ENCODE data around the gene P2RY6.
A peak's percentile ranks its signal among the peaks of the same experiment; 100 is the strongest.

DNA sequence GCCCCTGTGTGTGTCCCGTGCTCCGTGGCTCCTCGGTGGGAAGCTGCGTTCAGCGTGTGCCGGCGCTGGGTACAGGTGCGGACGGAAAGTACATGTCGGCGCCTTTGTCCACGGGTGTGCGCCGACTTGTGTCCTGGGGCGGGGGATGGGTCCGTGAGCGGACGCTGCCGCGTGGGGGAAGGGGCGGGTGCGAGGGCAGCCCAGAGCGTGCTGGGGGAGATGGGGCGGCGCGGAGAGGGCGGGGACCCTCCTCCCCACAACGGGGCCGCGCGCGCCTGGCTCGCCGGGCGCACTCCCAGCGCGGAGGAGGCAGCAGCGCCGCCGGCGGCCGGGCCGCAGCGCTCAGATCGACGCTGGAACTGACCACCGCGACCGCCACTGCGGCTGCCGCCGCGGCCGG, 70.5 kb downstream of the P2RY6 start:
- TF ChIP-seq TAF1 (IDR thresholded peaks at IDR 0.05; ENCODE audit: low read depth, low read length) = no peak
- TF ChIP-seq, protein P1, sequence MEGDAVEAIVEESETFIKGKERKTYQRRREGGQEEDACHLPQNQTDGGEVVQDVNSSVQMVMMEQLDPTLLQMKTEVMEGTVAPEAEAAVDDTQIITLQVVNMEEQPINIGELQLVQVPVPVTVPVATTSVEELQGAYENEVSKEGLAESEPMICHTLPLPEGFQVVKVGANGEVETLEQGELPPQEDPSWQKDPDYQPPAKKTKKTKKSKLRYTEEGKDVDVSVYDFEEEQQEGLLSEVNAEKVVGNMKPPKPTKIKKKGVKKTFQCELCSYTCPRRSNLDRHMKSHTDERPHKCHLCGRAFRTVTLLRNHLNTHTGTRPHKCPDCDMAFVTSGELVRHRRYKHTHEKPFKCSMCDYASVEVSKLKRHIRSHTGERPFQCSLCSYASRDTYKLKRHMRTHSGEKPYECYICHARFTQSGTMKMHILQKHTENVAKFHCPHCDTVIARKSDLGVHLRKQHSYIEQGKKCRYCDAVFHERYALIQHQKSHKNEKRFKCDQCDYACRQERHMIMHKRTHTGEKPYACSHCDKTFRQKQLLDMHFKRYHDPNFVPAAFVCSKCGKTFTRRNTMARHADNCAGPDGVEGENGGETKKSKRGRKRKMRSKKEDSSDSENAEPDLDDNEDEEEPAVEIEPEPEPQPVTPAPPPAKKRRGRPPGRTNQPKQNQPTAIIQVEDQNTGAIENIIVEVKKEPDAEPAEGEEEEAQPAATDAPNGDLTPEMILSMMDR (IDR thresholded peaks at IDR 0.05; ENCODE audit: control extremely low read depth in 1 of 3, insufficient read depth in 1 of 3, low read depth in 1 of 3, low read length in 3 of 3) = peak in 2 of 3 experiments; percentile 17 to 37; a peak in 3 of 4 replicates
- no peak for TF ChIP-seq RFX5 (IDR thresholded peaks at IDR 0.05; ENCODE audit: borderline replicate concordance, low read depth, low read length)
- TF ChIP-seq EZH2 (IDR thresholded peaks at IDR 0.05; ENCODE audit: low read depth, low read length, severe bottlenecking) = peak; percentile 45
- TF ChIP-seq SP2 (IDR thresholded peaks at IDR 0.05; ENCODE audit: low read length) = no peak
- TF ChIP-seq GABPA (IDR thresholded peaks at IDR 0.05; ENCODE audit: borderline replicate concordance, insufficient read depth, low read length) = no peak
- no peak for TF ChIP-seq RXRA (IDR thresholded peaks at IDR 0.05; ENCODE audit: insufficient read depth, low read depth, low read length)
- TF ChIP-seq POLR2AphosphoS5 (IDR thresholded peaks at IDR 0.05; ENCODE audit: low read depth, low read length) = no peak
- no peak for TF ChIP-seq ZNF274 (IDR thresholded peaks at IDR 0.05; ENCODE audit: borderline replicate concordance, extremely low read depth, low read length)
- no peak for TF ChIP-seq CTBP2 (IDR thresholded peaks at IDR 0.05; ENCODE audit: borderline replicate concordance, insufficient read depth, insufficient read length, low read length)
- TF ChIP-seq RAD21 (IDR thresholded peaks at IDR 0.05 in 1 of 2, conservative IDR thresholded peaks at IDR 0.05 in 1 of 2; ENCODE audit: low read depth in 2 of 2, low read length in 2 of 2) = no peak

Data from H1 (cell line).